Lower lobe of right lung (tissue), 2 donors: ENCODE results near the gene MAPK12. TPM values are rescaled to one million over a fixed set of nuclear protein-coding genes. Genes with fewer than 3 reads are reported as not detected.

ENCODE experiments used
- ATAC-seq, 2 donors: fragments of 200-7000 bp; cut with Tn5 transposase; one replicate each; pipeline ENCODE4 v1.9.1; 2020 to 2022; ENCODE audit warnings: mild to moderate bottlenecking in 2 of 2, moderate library complexity in 2 of 2
- DNase-seq: peaks from one replicate; pipeline ENCODE4 v3.0.0-alpha.2; 2020
- H3K27ac ChIP-seq: fragments of 200-600 bp; one replicate; pipeline ENCODE4 v1.8.0; 2022
- H3K27me3 ChIP-seq: fragments of 200-600 bp; one replicate; pipeline ENCODE4 v1.8.0; 2022; ENCODE audit warnings: low read depth
- H3K36me3 ChIP-seq: fragments of 200-600 bp; one replicate; pipeline ENCODE4 v1.8.0; 2022; ENCODE audit warnings: mild to moderate bottlenecking
- H3K4me1 ChIP-seq: fragments of 200-600 bp; one replicate; pipeline ENCODE4 v1.8.0; 2022
- H3K4me3 ChIP-seq: fragments of 200-600 bp; one replicate; pipeline ENCODE4 v1.8.0; 2022; ENCODE audit warnings: mild to moderate bottlenecking
- H3K9me3 ChIP-seq: fragments of 200-600 bp; one replicate; pipeline ENCODE4 v1.8.0; 2022
- CTCF ChIP-seq: fragments of 200-600 bp; IDR thresholded peaks from one replicate; pipeline ENCODE4 v1.8.0; 2022; ENCODE audit warnings: antibody characterized with exemption, mild to moderate bottlenecking
- intact Hi-C: fragments of 100-400 bp; cut with DNase I; formaldehyde crosslinking; loops from one replicate; pipeline ENCODE4 v1.11.0; 2022
- total RNA-seq: library from RNA; stranded (reverse); fragmentation: NEBNext Ultra II Directional; extraction: Animal tissue kit (Norgen Biotek cat#: 25700); gene quantifications from one replicate; pipeline ENCODE4 v1.2.1, GENCODE V29; 2021
- donor health status: DM: no; HTN: yes; CAD: no; lungs with severe emphysema.

The MAPK12 gene
- total RNA-seq, 1 donor from 2014 or later, result 11.9 TPM

- Histone ChIP-seq H3K27ac (peak overlapping the region; percentile 64), H3K9me3 (no peaks in the 10 kb centered on the region), H3K36me3 (peaks cover 16% of the 10 kb centered on the region), H3K27me3 (peaks cover 5% of the 10 kb centered on the region), H3K4me3 (peak overlapping the region; percentile 62), H3K4me1 (peaks cover 45% of the 10 kb centered on the region)
- intact Hi-C loops, result loop anchor here (10.0 kb wide), 1 partner anchor 54 kb away; the partner anchor contains the start of gene DENND6B
- no peak for TF ChIP-seq CTCF
- DNase-seq, result peak; percentile 83
- peak; percentile 69 to 72 for ATAC-seq
These were observed 9.3 kb upstream of the MAPK12 start for GRCh38 chr22:50270666-50271394.

- intact Hi-C loops, result loop anchor here (10.0 kb wide), 1 partner anchor 55 kb away; the partner anchor contains the start of gene DENND6B
- no peak for TF ChIP-seq CTCF
These were observed 8.6 kb upstream of the MAPK12 start, which contains the start of gene MAPK11 for GRCh38 chr22:50269970-50270665. TSS of gene MAPK11 (minus strand) at chr22:50270380. CDS start at chr22:50270292, 88 bp downstream.

GRCh38 chr22:50269573-50269969, 8.1 kb upstream of the MAPK12 start:
- no peaks in the 10 kb centered on the region for H3K9me3 ChIP-seq
- no peak for TF ChIP-seq CTCF
- H3K4me3 ChIP-seq, result peak overlapping the region; percentile 62
- ATAC-seq (no peak), DNase-seq (no peak)
- peaks cover 45% of the 10 kb centered on the region for H3K4me1 ChIP-seq
- peak overlapping the region; percentile 64 for H3K27ac ChIP-seq
- intact Hi-C loops, result no loop called here
- H3K36me3 ChIP-seq, result peaks cover 6% of the 10 kb centered on the region
- peaks cover 5% of the 10 kb centered on the region for H3K27me3 ChIP-seq

More at GRCh38 chr22:50269970-50270665, 8.6 kb upstream of the MAPK12 start, which contains the start of gene MAPK11:
- peak within 1 kb of the TSS; percentile 64 for H3K27ac ChIP-seq
- no peak for DNase-seq
- peak; percentile 12 to 31 for ATAC-seq
- H3K36me3 ChIP-seq, result peaks cover 9% of the 10 kb centered on the region
- H3K27me3 ChIP-seq, result peaks cover 5% of the 10 kb centered on the region
- H3K9me3 ChIP-seq, result no peaks in the 10 kb centered on the region
- H3K4me1 ChIP-seq, result peaks cover 45% of the 10 kb centered on the region
- H3K4me3 ChIP-seq, result peak within 1 kb of the TSS; percentile 62

GRCh38 chr22:50268655-50269113, 7.2 kb upstream of the MAPK12 start:
- DNase-seq, result no peak
- peaks cover 5% of the 10 kb centered on the region for H3K27me3 ChIP-seq
- H3K4me1 ChIP-seq, result peaks cover 45% of the 10 kb centered on the region
- no peak for ATAC-seq
- no peak overlapping the region for H3K27ac ChIP-seq
- H3K9me3 ChIP-seq, result no peaks in the 10 kb centered on the region
- intact Hi-C loops, result no loop called here
- no peak overlapping the region for H3K4me3 ChIP-seq
- no peak for TF ChIP-seq CTCF
- H3K36me3 ChIP-seq, result peaks cover 6% of the 10 kb centered on the region

- Histone ChIP-seq H3K4me3 (peak overlapping the region; percentile 45), H3K27ac (no peak overlapping the region), H3K4me1 (peaks cover 45% of the 10 kb centered on the region), H3K36me3 (peaks cover 6% of the 10 kb centered on the region), H3K9me3 (no peaks in the 10 kb centered on the region), H3K27me3 (peaks cover 7% of the 10 kb centered on the region)
- peak; percentile 15 for TF ChIP-seq CTCF
- DNase-seq (peak; percentile 76), ATAC-seq (peak; percentile 70 to 73)
- intact Hi-C loops, result no loop called here
These were observed 6.3 kb upstream of the MAPK12 start for GRCh38 chr22:50267591-50268390.
